CD4-positive, alpha-beta T cell treated with Interleukin-12 subunit alpha and Interleukin-12 subunit beta, for 1 hour (primary cell): ENCODE data around the gene EDA.
"Not testable (repeated sequence)": the region's sequence is repeated elsewhere in the genome, so short reads cannot be mapped to it uniquely, and the experiment has no call there.

Experiments used
- DNase-seq: peaks from one replicate; pipeline ENCODE4 v3.0.0-alpha.2; 2020

EDA gene

GRCh38 chrX:69748055-69748454, 132.1 kb downstream of the EDA start:
- DNase-seq, result no peak

GRCh38 chrX:69759921-69760625, 144.2 kb downstream of the EDA start:
- DNase-seq, result no peak

- DNase-seq, result no peak
Measured at GRCh38 chrX:69761633-69762032, 145.7 kb downstream of the EDA start.

GRCh38 chrX:69762340-69762739, 146.4 kb downstream of the EDA start:
- DNase-seq, result no peak

- DNase-seq, result no peak
Measured at GRCh38 chrX:69793260-69793935, 177.5 kb downstream of the EDA start.

- DNase-seq, result no peak
Measured at GRCh38 chrX:69795702-69796101, 179.8 kb downstream of the EDA start.

- no peak for DNase-seq
Measured at GRCh38 chrX:69807400-69807799, 191.5 kb downstream of the EDA start.

- no peak for DNase-seq
Measured at GRCh38 chrX:69808375-69808774, 192.5 kb downstream of the EDA start.

GRCh38 chrX:69813677-69814076, 197.8 kb downstream of the EDA start:
- DNase-seq, result no peak

- DNase-seq, result no peak
Measured at GRCh38 chrX:69815063-69815462, 199.2 kb downstream of the EDA start.

- no peak for DNase-seq
Measured at GRCh38 chrX:69815519-69815918, 199.6 kb downstream of the EDA start.

GRCh38 chrX:69844636-69845035, 228.7 kb downstream of the EDA start:
- no peak for DNase-seq

- DNase-seq, result not testable (repeated sequence)
Measured at GRCh38 chrX:69859999-69860398, 244.1 kb downstream of the EDA start.

GRCh38 chrX:69876221-69876620, 260.3 kb downstream of the EDA start:
- no peak for DNase-seq

GRCh38 chrX:69884210-69884609, 268.3 kb downstream of the EDA start:
- no peak for DNase-seq

- DNase-seq, result no peak
Measured at GRCh38 chrX:69896046-69896445, 280.1 kb downstream of the EDA start.

GRCh38 chrX:69900491-69900890, 284.6 kb downstream of the EDA start:
- no peak for DNase-seq

GRCh38 chrX:69906447-69906846, 290.5 kb downstream of the EDA start:
- DNase-seq, result no peak

GRCh38 chrX:69914781-69915180, 298.9 kb downstream of the EDA start:
- no peak for DNase-seq

GRCh38 chrX:69919749-69920148, 303.8 kb downstream of the EDA start:
- DNase-seq, result no peak

GRCh38 chrX:69932323-69932722, 316.4 kb downstream of the EDA start:
- DNase-seq, result no peak

GRCh38 chrX:69948276-69948797, 332.4 kb downstream of the EDA start:
- DNase-seq, result no peak

- DNase-seq, result no peak
Measured at GRCh38 chrX:69951753-69952152, 335.8 kb downstream of the EDA start.

- no peak for DNase-seq
Measured at GRCh38 chrX:69959712-69960111, 343.8 kb downstream of the EDA start.
